T-cell (primary cell): ENCODE results near the gene STXBP3. TPM values are rescaled to one million over a fixed set of nuclear protein-coding genes. Genes with fewer than 3 reads are reported as not detected.

Source experiments
- ATAC-seq, 4 experiments: fragments of 200-7000 bp in 3 of 4; fragments of 150-1000 bp in 1 of 4; cut with Tn5 transposase; replicated peaks in 1 of 4; 1 replicate in 3 of 4; 2 replicates in 1 of 4; pipeline ENCODE4 v1.10.0; 2021; ENCODE audit warnings: moderate library complexity in 3 of 4, mild to moderate bottlenecking in 2 of 4, moderate number of reproducible peaks in 1 of 4
- CTCF ChIA-PET, 2 donors: fragments of 300-600 bp; sonication (Branson Sonifier 250); formaldehyde crosslinking; loops; one replicate each; lab custom pipeline; 2022; ENCODE audit warnings: antibody characterized with exemption in 2 of 2; lab: Charles Lee
- POLR2A ChIA-PET, 2 donors: fragments of 300-600 bp; sonication (Branson Sonifier 250); formaldehyde crosslinking; loops; one replicate each; lab custom pipeline; 2022; ENCODE audit warnings: antibody characterized with exemption in 2 of 2; lab: Charles Lee
- DNase-seq, 35 experiments: peaks; one replicate each; pipeline versions ENCODE4 v3.0.0 to v3.0.0-alpha.2; 2013 to 2023
- H3K27ac ChIP-seq: one replicate; pipeline ENCODE4 v1.5.1; 2013; ENCODE audit warnings: low read length
- H3K27me3 ChIP-seq, 2 experiments: replicated peaks in 1 of 2; 1 replicate in 1 of 2; 2 replicates in 1 of 2; pipeline versions ENCODE4 v1.6.1 to v1.7.0; 2013; ENCODE audit warnings: low read length in 1 of 2, mixed read lengths in 1 of 2; ENCODE audit not compliant: control insufficient read depth in 2 of 2, insufficient read depth in 2 of 2; ENCODE audit errors: extremely low read depth in 1 of 2
- H3K36me3 ChIP-seq, 2 donors: 1 replicate in 1 of 2; 2 replicates in 1 of 2; pipeline versions ENCODE4 v1.6.1 to v1.7.0; 2013; ENCODE audit warnings: low read length in 1 of 2; ENCODE audit not compliant: control insufficient read depth in 2 of 2, insufficient read depth in 1 of 2; ENCODE audit errors: extremely low read depth in 1 of 2
- H3K4me1 ChIP-seq, 2 experiments: 1 replicate in 1 of 2; 2 replicates in 1 of 2; pipeline versions ENCODE4 v1.6.1 to v1.7.0; 2013; ENCODE audit warnings: low read length in 2 of 2, mixed read lengths in 1 of 2; ENCODE audit not compliant: insufficient read depth in 2 of 2, control insufficient read depth in 1 of 2; ENCODE audit errors: extremely low read depth in 1 of 2
- H3K4me3 ChIP-seq, 2 donors: 1 replicate in 1 of 2; 2 replicates in 1 of 2; pipeline versions ENCODE4 v1.5.1 to v1.7.0; 2013; ENCODE audit warnings: mild to moderate bottlenecking in 2 of 2, low read length in 1 of 2, moderate library complexity in 1 of 2; ENCODE audit not compliant: control insufficient read depth in 1 of 2; ENCODE audit errors: extremely low read depth in 1 of 2
- H3K9me3 ChIP-seq: 2 replicates; pipeline ENCODE4 v1.7.0; 2013
- H3K27ac Mint-ChIP-seq, 2 donors: one replicate each; pipeline ENCODE4 v1.8.0; 2020 to 2021; ENCODE audit warnings: mild to moderate bottlenecking in 2 of 2, mixed read lengths in 2 of 2
- H3K27me3 Mint-ChIP-seq, 2 donors: one replicate each; pipeline ENCODE4 v1.8.0; 2021 to 2022; ENCODE audit warnings: mixed read lengths in 2 of 2
- H3K36me3 Mint-ChIP-seq: one replicate; pipeline ENCODE4 v1.8.0; 2021; ENCODE audit warnings: mixed read lengths
- H3K4me1 Mint-ChIP-seq, 3 donors: one replicate each; pipeline ENCODE4 v1.8.0; 2020 to 2022; ENCODE audit warnings: mixed read lengths in 3 of 3, mild to moderate bottlenecking in 1 of 3
- H3K4me3 Mint-ChIP-seq, 3 donors: one replicate each; pipeline ENCODE4 v1.8.0; 2020 to 2022; ENCODE audit warnings: mild to moderate bottlenecking in 3 of 3, mixed read lengths in 3 of 3, moderate library complexity in 3 of 3
- H3K9me3 Mint-ChIP-seq, 3 donors: one replicate each; pipeline ENCODE4 v1.8.0; 2020 to 2022; ENCODE audit warnings: mixed read lengths in 3 of 3
- WGBS: methylation state at CpG from one replicate; pipeline ENCODE4 v1.1.5; 2013; ENCODE audit warnings: missing lambda C conversion rate; ENCODE audit not compliant: insufficient coverage; 5-methylcytosine and 5-hydroxymethylcytosine counted together
- total RNA-seq, 35 experiments: library from RNA in 6 of 35; stranded (reverse) in 6 of 35; fragments of 120-200 nt in 1 of 35; gene quantifications; one replicate each; pipeline versions ENCODE4 v1.2.1 to v1.2.4 and lab custom pipeline; 2013 to 2026

Gene STXBP3
- total RNA-seq, 5 donors from 2014 or later (not counting 1 experiment from before 2014, with no cell fraction given): 52.8 to 66.2 (median 59.9) TPM

DNA sequence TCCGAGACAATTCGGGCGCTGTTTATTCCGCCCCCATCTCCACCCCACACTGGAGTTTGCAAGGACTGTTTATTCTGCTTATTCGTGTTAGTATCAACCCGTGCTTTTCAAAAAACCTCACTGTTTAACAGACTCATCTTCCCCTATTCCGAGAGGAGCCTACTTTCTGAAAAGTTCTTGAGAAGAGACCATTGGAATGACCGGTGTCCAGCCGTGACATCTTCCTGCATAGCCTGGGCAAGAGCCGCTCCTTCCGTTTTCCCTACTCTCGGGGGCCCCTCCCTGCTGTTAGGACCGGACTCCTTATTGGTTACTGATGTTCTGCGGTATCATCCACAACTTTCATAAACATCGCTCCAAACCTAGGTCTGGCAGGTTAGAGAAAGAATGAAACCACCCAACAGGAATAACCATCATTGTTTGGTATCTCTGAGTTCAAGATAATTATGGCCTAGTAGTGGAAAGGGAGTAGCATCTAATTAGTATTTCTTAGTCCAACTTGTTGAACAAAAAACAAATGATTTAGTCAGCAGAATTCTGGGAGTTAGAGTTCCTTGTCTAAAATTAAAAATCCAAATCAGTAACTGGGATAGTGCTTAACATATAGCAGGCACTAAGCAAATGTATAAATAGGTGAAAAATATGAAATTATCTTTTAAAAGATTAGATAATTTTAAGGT lies 837 bp downstream of the STXBP3 start:
- ATAC-seq: no peak
- Mint-ChIP-seq H3K27me3 (no peaks in the 10 kb centered on the region), H3K27ac (peak overlapping the region; percentile 92 to 98)

DNA sequence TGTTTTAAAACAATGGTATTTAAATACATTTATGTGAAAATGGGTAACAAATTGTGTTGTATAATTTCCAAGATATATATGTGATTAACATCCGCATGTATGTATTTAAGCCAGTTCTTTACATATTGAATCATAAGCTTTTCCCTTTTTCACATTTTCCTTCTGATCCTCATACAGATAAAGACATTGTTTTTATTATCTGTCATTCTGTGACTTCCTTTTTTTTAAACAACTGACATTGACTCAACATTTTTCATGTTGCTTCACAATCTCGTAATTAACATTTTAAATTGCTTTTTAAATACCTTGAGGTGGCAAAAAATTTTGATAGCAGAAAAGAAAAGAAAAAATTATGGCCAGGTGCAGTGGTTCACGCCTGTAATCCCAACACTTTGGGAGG lies 1.4 kb downstream of the STXBP3 start:
- DNase-seq: no peak
- ATAC-seq: no peak
- Mint-ChIP-seq H3K9me3 (no peaks in the 10 kb centered on the region), H3K4me1 (peaks cover 43 to 47% (median 44%) of the 10 kb centered on the region in 3 donors), H3K27me3 (no peaks in the 10 kb centered on the region), H3K27ac (peak overlapping the region in 1 of 2 donors; percentile 19), H3K36me3 (peaks cover 17% of the 10 kb centered on the region), H3K4me3 (peak overlapping the region; percentile 49 to 99 (median 99))
- ChIA-PET POLR2A (interaction anchor here in 1 of 2 donors (0.8 kb wide), 1 partner anchor 701 kb away, joined by 4 read pairs; no protein-coding TSS in a partner anchor), CTCF (interaction anchor here in 1 of 2 donors (1.1 kb wide), 1 partner anchor 56 kb away, joined by 3 read pairs; the partner anchor contains the start of gene PRPF38B)
- Histone ChIP-seq H3K36me3 (peaks cover 0 to 18% of the 10 kb centered on the region in 2 donors), H3K27me3 (no peaks in the 10 kb centered on the region), H3K9me3 (no peaks in the 10 kb centered on the region), H3K27ac (no peak overlapping the region), H3K4me3 (no peak overlapping the region), H3K4me1 (peaks cover 3 to 20% of the 10 kb centered on the region in 2 experiments)
- no CpG with 5 or more reads among the region's 3 CpGs for WGBS

More for the DNA sequence above, 837 bp downstream of the STXBP3 start:
- 1% methylated on average over 12 of the region's 15 CpGs for WGBS
- H3K9me3 Mint-ChIP-seq: no peaks in the 10 kb centered on the region
- no peaks in the 10 kb centered on the region for H3K9me3 ChIP-seq
- H3K4me1 Mint-ChIP-seq: peaks cover 38 to 42% (median 38%) of the 10 kb centered on the region in 3 donors
- H3K36me3 ChIP-seq: peaks cover 0 to 15% of the 10 kb centered on the region in 2 donors
- peak in 9 of 35 experiments; percentile 1 to 59 (median 9) for DNase-seq
- H3K4me3 Mint-ChIP-seq: peak overlapping the region; percentile 98 to 99 (median 99)
- CTCF ChIA-PET: interaction anchor here in 1 of 2 donors (1.1 kb wide), 1 partner anchor 55 kb away, joined by 3 read pairs; the partner anchor contains the start of gene PRPF38B
- H3K27me3 ChIP-seq: no peaks in the 10 kb centered on the region
- peaks cover 11% of the 10 kb centered on the region for H3K36me3 Mint-ChIP-seq
- H3K4me3 ChIP-seq: peak overlapping the region; percentile 90 to 100
- peaks cover 3 to 20% of the 10 kb centered on the region in 2 experiments for H3K4me1 ChIP-seq
- H3K27ac ChIP-seq: peak overlapping the region; percentile 99
- POLR2A ChIA-PET: interaction anchor here in 1 of 2 donors (0.6 to 1.0 kb wide), 2 partner anchors 55 to 547 kb away, joined by 3 to 6 read pairs; partner anchors contain the start of genes PRPF38B and SLC25A24

DNA sequence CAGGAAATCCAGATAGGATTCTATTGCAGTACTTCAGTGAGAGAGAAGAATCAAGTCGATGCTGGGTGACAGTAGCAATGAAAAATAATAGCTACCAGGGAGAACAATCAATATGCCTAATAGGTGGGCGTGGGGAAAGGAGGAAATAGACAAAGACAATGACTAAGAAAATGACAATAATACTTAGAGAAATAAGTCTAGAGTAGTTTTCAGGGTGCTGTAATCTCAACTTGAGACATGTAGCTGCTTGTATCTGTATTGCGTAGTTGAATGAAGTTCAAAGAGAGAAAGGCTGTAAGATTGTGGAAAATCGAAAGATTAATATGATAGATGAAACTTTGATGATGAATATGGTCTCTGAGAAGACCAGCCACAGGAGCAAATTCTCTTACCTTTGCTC lies 2.6 kb downstream of the STXBP3 start:
- no peaks in the 10 kb centered on the region for H3K27me3 Mint-ChIP-seq
- H3K9me3 Mint-ChIP-seq: no peaks in the 10 kb centered on the region
- H3K36me3 Mint-ChIP-seq: peaks cover 19% of the 10 kb centered on the region
- ATAC-seq: no peak
- Histone ChIP-seq H3K27me3 (no peaks in the 10 kb centered on the region), H3K4me1 (peaks cover 3 to 20% of the 10 kb centered on the region in 2 experiments), H3K27ac (no peak overlapping the region), H3K4me3 (no peak overlapping the region), H3K9me3 (no peaks in the 10 kb centered on the region), H3K36me3 (peaks cover 0 to 24% of the 10 kb centered on the region in 2 donors)
- ChIA-PET POLR2A (interaction anchor here in 1 of 2 donors (0.5 kb wide), 1 partner anchor 244 kb away, joined by 7 read pairs; no protein-coding TSS in a partner anchor), CTCF (interaction anchor here (0.6 kb wide), 2 partner anchors 89 to 218 kb away, joined by 4 to 6 read pairs; no protein-coding TSS in a partner anchor)
- H3K4me3 Mint-ChIP-seq: peak overlapping the region in 2 of 3 donors; percentile 18 to 32
- H3K27ac Mint-ChIP-seq: peak overlapping the region; percentile 2 to 26
- DNase-seq: no peak
- peaks cover 46 to 49% (median 46%) of the 10 kb centered on the region in 3 donors for H3K4me1 Mint-ChIP-seq
- WGBS: 72% methylated on average over 3 of the region's 4 CpGs

DNA sequence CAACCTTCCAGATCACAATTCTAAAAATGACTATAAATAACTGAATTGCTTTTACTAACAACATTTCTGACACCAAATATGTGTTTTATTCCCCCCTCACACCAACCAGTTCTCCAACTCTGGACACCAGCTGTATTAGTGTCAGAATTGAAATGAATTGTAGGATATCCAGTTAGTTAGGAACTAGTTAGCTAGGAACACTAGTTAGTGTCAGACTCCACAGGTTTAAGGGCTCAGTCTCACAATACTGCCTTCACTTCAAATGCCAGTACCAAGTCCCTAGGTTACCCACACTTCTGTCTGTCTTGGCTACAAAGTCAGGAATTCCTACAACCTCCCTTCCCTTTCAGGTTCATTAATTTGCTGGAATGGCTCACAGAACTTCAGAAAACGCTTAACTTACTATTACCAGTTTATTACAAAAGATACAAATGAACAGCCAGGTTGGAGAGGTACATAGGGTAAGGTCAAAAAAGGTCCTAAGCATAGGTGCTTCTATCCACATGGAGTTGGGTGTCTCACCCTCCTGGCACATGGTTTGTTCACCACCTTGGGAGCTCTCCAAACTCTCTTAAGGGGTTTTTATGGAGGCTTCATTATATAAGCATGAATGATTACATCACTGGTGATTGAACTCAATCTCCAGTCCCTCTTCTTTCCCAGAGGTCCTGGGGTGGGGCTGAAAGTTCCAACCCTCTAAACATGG lies 4.2 kb downstream of the STXBP3 start:
- Histone ChIP-seq H3K27me3 (no peaks in the 10 kb centered on the region), H3K4me1 (peaks cover 3 to 20% of the 10 kb centered on the region in 2 experiments), H3K4me3 (no peak overlapping the region), H3K27ac (no peak overlapping the region), H3K9me3 (no peaks in the 10 kb centered on the region), H3K36me3 (peaks cover 0 to 35% of the 10 kb centered on the region in 2 donors)
- H3K36me3 Mint-ChIP-seq: peaks cover 26% of the 10 kb centered on the region
- ATAC-seq (no peak), DNase-seq (no peak)
- no peaks in the 10 kb centered on the region for H3K27me3 Mint-ChIP-seq
- H3K4me3 Mint-ChIP-seq: no peak overlapping the region
- H3K27ac Mint-ChIP-seq: no peak overlapping the region
- H3K9me3 Mint-ChIP-seq: no peaks in the 10 kb centered on the region
- POLR2A ChIA-PET: interaction anchor here in 1 of 2 donors (0.6 kb wide), 1 partner anchor 291 kb away, joined by 3 read pairs; the partner anchor contains the start of gene WDR47
- no CpG with 5 or more reads among the region's 1 CpG for WGBS
- H3K4me1 Mint-ChIP-seq: peaks cover 49 to 53% (median 51%) of the 10 kb centered on the region in 3 donors
- CTCF ChIA-PET: no interaction called here

DNA sequence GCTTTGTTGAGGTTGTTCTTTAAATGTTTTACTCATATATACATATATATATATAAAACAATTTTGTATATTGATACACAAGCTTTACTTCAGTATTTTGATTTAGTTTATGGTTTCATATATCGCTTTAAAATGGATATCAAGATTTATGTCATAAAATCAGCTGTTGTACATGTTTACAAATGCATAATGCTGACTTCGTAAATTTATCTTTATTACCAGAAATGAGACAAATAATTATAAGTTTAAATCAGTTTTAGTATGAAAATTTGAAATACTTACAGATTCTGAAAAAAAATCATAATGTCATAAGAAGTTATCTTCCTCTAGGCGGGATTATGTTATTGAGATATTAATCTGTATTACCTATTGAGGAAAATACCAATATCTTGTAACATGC lies 6.9 kb downstream of the STXBP3 start:
- no peak overlapping the region for H3K4me3 ChIP-seq
- no CpG with 5 or more reads among the region's 3 CpGs for WGBS
- POLR2A ChIA-PET: interaction anchor here in 1 of 2 donors (1.0 kb wide), 1 partner anchor 11 kb away, joined by 5 read pairs; no protein-coding TSS in a partner anchor
- no peaks in the 10 kb centered on the region for H3K9me3 ChIP-seq
- H3K4me3 Mint-ChIP-seq: no peak overlapping the region
- H3K4me1 ChIP-seq: peaks cover 0 to 8% of the 10 kb centered on the region in 2 experiments
- ATAC-seq: no peak
- CTCF ChIA-PET: interaction anchor here in 1 of 2 donors (0.6 to 1.2 kb wide), 5 partner anchors 9 to 92 kb away, joined by 3 to 6 read pairs (median 3); partner anchors contain the start of genes HENMT1 and PRPF38B
- DNase-seq: no peak
- no peaks in the 10 kb centered on the region for H3K27me3 Mint-ChIP-seq
- no peak overlapping the region for H3K27ac ChIP-seq
- peaks cover 0 to 44% of the 10 kb centered on the region in 2 donors for H3K36me3 ChIP-seq
- peaks cover 35 to 44% (median 42%) of the 10 kb centered on the region in 3 donors for H3K4me1 Mint-ChIP-seq
- peaks cover 33% of the 10 kb centered on the region for H3K36me3 Mint-ChIP-seq
- H3K27ac Mint-ChIP-seq: no peak overlapping the region
- H3K9me3 Mint-ChIP-seq: no peaks in the 10 kb centered on the region
- H3K27me3 ChIP-seq: no peaks in the 10 kb centered on the region

DNA sequence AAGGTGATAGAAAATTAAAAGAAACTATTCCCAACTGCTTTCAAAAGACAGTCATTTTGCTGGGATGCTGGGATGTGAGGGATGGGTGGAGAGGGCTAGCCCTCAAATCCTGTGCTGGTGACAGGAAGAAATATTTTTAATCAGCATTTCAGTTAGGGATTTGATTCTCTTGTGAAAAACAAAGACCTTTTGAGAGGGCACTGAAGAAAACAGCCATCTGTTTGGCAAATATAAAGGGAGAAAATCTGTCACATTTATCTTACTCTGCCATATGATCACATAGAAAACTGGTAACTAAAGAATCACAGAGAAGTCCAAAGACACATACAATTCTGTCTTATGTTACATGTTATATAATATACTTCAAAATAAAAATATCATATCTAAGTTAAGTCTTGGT lies 12.3 kb downstream of the STXBP3 start:
- ChIA-PET POLR2A (no interaction called here), CTCF (interaction anchor here in 1 of 2 donors (1.0 kb wide), 1 partner anchor 66 kb away, joined by 3 read pairs; the partner anchor contains the start of gene PRPF38B)
- no peak for DNase-seq
- H3K27ac ChIP-seq: no peak overlapping the region
- no peaks in the 10 kb centered on the region for H3K27me3 ChIP-seq
- H3K27me3 Mint-ChIP-seq: no peaks in the 10 kb centered on the region
- H3K4me3 ChIP-seq: no peak overlapping the region
- H3K9me3 Mint-ChIP-seq: no peaks in the 10 kb centered on the region
- H3K4me3 Mint-ChIP-seq: no peak overlapping the region
- no peak overlapping the region for H3K27ac Mint-ChIP-seq
- H3K36me3 Mint-ChIP-seq: peaks cover 42% of the 10 kb centered on the region
- no peaks in the 10 kb centered on the region for H3K9me3 ChIP-seq
- peaks cover 0 to 17% (median 12%) of the 10 kb centered on the region in 3 donors for H3K4me1 Mint-ChIP-seq
- peaks cover 0 to 50% of the 10 kb centered on the region in 2 donors for H3K36me3 ChIP-seq
- ATAC-seq: no peak
- no peaks in the 10 kb centered on the region for H3K4me1 ChIP-seq
